ENCODE results near the gene PPTC7.
"Not testable (repeated sequence)": the region's sequence is repeated elsewhere in the genome, so short reads cannot be mapped to it uniquely, and the experiment has no call there.

Gene PPTC7

GRCh38 chr12:110561471-110562201 is 21.5 kb downstream of the PPTC7 start:
- H3K27ac ChIP-seq (ENCODE audit: insufficient read depth, low read depth, low read length, poor library complexity, severe bottlenecking) = no peak overlapping the region
- no peak overlapping the region for H3K4me3 ChIP-seq (ENCODE audit: insufficient read depth, low read depth, low read length)
- no peaks in the 10 kb centered on the region for H3K36me3 ChIP-seq (ENCODE audit: control insufficient read depth, insufficient read depth, low read length)
- H3K9me3 ChIP-seq (ENCODE audit: control insufficient read depth, low read length) = no peaks in the 10 kb centered on the region
- no peaks in the 10 kb centered on the region for H3K4me1 ChIP-seq (ENCODE audit: control insufficient read depth, insufficient read depth, low read length)
- 93 to 94% methylated on average over 15 of the region's 15 CpGs for WGBS, 2 experiments
- no peaks in the 10 kb centered on the region for H3K27me3 ChIP-seq (ENCODE audit: control insufficient read depth, insufficient read depth, low read length, poor library complexity, severe bottlenecking)

GRCh38 chr12:110560946-110561345 is 22.2 kb downstream of the PPTC7 start:
- 80 to 91% methylated on average over 1 of the region's 1 CpG for WGBS, 2 experiments
- Histone ChIP-seq H3K27ac (ENCODE audit: insufficient read depth, low read depth, low read length, poor library complexity, severe bottlenecking) (no peak overlapping the region), H3K4me3 (ENCODE audit: insufficient read depth, low read depth, low read length) (no peak overlapping the region), H3K9me3 (ENCODE audit: control insufficient read depth, low read length) (no peaks in the 10 kb centered on the region), H3K4me1 (ENCODE audit: control insufficient read depth, insufficient read depth, low read length) (no peaks in the 10 kb centered on the region), H3K36me3 (ENCODE audit: control insufficient read depth, insufficient read depth, low read length) (no peaks in the 10 kb centered on the region), H3K27me3 (ENCODE audit: control insufficient read depth, insufficient read depth, low read length, poor library complexity, severe bottlenecking) (no peaks in the 10 kb centered on the region)

DNA sequence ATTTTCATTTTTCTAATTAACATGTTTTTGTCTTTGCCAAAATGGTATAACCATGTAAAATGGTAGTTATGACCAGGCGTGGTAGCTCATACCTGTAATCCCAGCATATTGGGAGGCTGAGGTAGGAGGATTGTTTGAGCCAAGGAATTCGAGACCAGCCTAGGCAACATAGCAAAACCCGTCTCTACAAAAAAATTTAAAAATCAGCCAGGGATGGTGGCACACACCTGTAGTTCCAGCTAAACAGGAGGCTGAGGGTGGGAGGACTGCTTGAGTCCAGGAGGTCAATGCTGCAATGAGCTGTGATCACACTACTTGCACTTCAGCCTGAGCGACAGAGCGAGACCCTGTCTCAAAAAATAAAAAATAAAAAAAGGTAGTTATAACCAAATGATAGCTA is 23.1 kb downstream of the PPTC7 start:
- Histone ChIP-seq H3K27ac (ENCODE audit: insufficient read depth, low read depth, low read length, poor library complexity, severe bottlenecking) (no peak overlapping the region), H3K9me3 (ENCODE audit: control insufficient read depth, low read length) (no peaks in the 10 kb centered on the region), H3K4me1 (ENCODE audit: control insufficient read depth, insufficient read depth, low read length) (no peaks in the 10 kb centered on the region), H3K36me3 (ENCODE audit: control insufficient read depth, insufficient read depth, low read length) (no peaks in the 10 kb centered on the region), H3K27me3 (ENCODE audit: control insufficient read depth, insufficient read depth, low read length, poor library complexity, severe bottlenecking) (no peaks in the 10 kb centered on the region), H3K4me3 (ENCODE audit: insufficient read depth, low read depth, low read length) (no peak overlapping the region)
- 95 to 99% methylated on average over 4 to 5 of the region's 5 CpGs for WGBS, 2 experiments

- H3K27me3 ChIP-seq (ENCODE audit: control insufficient read depth, insufficient read depth, low read length, poor library complexity, severe bottlenecking); H3K27ac ChIP-seq (ENCODE audit: insufficient read depth, low read depth, low read length, poor library complexity, severe bottlenecking); H3K36me3 ChIP-seq (ENCODE audit: control insufficient read depth, insufficient read depth, low read length); H3K4me3 ChIP-seq (ENCODE audit: insufficient read depth, low read depth, low read length); H3K9me3 ChIP-seq (ENCODE audit: control insufficient read depth, low read length); H3K4me1 ChIP-seq (ENCODE audit: control insufficient read depth, insufficient read depth, low read length): not testable (repeated sequence)
- 93 to 97% methylated on average over 1 of the region's 2 CpGs for WGBS, 2 experiments
Observed at GRCh38 chr12:110558945-110559344, 24.2 kb downstream of the PPTC7 start.

GRCh38 chr12:110557300-110557699 is 25.8 kb downstream of the PPTC7 start:
- H3K4me3 ChIP-seq (ENCODE audit: insufficient read depth, low read depth, low read length) = no peak overlapping the region
- WGBS, 2 experiments = 90 to 91% methylated on average over 2 of the region's 3 CpGs
- H3K9me3 ChIP-seq (ENCODE audit: control insufficient read depth, low read length) = no peaks in the 10 kb centered on the region
- no peaks in the 10 kb centered on the region for H3K4me1 ChIP-seq (ENCODE audit: control insufficient read depth, insufficient read depth, low read length)
- no peaks in the 10 kb centered on the region for H3K36me3 ChIP-seq (ENCODE audit: control insufficient read depth, insufficient read depth, low read length)
- no peaks in the 10 kb centered on the region for H3K27me3 ChIP-seq (ENCODE audit: control insufficient read depth, insufficient read depth, low read length, poor library complexity, severe bottlenecking)
- no peak overlapping the region for H3K27ac ChIP-seq (ENCODE audit: insufficient read depth, low read depth, low read length, poor library complexity, severe bottlenecking)

GRCh38 chr12:110556705-110557104 is 26.4 kb downstream of the PPTC7 start:
- Histone ChIP-seq H3K9me3 (ENCODE audit: control insufficient read depth, low read length) (no peaks in the 10 kb centered on the region), H3K4me1 (ENCODE audit: control insufficient read depth, insufficient read depth, low read length) (no peaks in the 10 kb centered on the region), H3K36me3 (ENCODE audit: control insufficient read depth, insufficient read depth, low read length) (no peaks in the 10 kb centered on the region), H3K27me3 (ENCODE audit: control insufficient read depth, insufficient read depth, low read length, poor library complexity, severe bottlenecking) (no peaks in the 10 kb centered on the region), H3K4me3 (ENCODE audit: insufficient read depth, low read depth, low read length) (no peak overlapping the region), H3K27ac (ENCODE audit: insufficient read depth, low read depth, low read length, poor library complexity, severe bottlenecking) (no peak overlapping the region)
- WGBS, 2 experiments = 93% methylated on average over 10 of the region's 10 CpGs

DNA sequence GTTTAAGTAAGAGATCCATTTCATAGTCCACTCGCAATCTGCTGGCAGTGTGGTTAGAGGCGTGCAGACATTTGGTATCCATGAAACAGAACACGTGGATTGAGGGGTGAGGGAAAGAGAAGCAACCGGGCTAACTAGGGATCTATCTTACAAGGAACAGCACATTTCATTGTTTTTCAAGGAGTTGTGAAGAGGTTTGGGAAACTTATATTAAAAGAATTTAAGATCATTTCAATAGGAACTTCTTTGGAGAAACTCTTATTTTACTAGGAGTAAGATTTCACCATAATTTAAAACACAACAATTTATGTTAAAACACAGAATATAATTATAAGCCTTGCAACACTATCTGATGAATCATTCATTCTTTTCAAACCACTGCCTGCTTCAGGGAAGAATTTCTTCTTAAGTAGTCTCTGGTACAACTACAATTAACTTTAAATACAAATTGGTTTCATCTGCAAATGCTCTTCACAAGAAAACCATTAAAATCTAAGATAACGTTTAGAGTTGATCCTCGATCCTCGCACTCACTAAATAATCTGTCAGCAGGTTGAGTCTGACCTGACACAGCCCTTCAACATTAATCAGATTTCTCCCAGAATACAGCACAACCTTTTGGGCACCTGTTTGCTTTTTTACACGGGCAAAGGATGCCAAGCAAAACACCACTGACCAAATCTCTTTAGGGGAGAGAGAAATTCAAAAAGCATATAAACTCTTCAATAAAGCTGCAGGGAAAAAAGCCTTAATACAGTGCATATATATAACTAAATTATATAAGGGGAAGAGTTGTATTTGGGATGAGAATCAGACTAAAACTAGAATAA is 27.3 kb downstream of the PPTC7 start:
- no peaks in the 10 kb centered on the region for H3K9me3 ChIP-seq (ENCODE audit: control insufficient read depth, low read length)
- H3K27me3 ChIP-seq (ENCODE audit: control insufficient read depth, insufficient read depth, low read length, poor library complexity, severe bottlenecking) = no peaks in the 10 kb centered on the region
- H3K4me3 ChIP-seq (ENCODE audit: insufficient read depth, low read depth, low read length) = no peak overlapping the region
- no peak overlapping the region for H3K27ac ChIP-seq (ENCODE audit: insufficient read depth, low read depth, low read length, poor library complexity, severe bottlenecking)
- peaks cover 4% of the 10 kb centered on the region for H3K36me3 ChIP-seq (ENCODE audit: control insufficient read depth, insufficient read depth, low read length)
- WGBS, 2 experiments = 92 to 93% methylated on average over 8 of the region's 8 CpGs
- H3K4me1 ChIP-seq (ENCODE audit: control insufficient read depth, insufficient read depth, low read length) = no peaks in the 10 kb centered on the region

GRCh38 chr12:110554184-110554583 is 28.9 kb downstream of the PPTC7 start:
- Histone ChIP-seq H3K27me3 (ENCODE audit: control insufficient read depth, insufficient read depth, low read length, poor library complexity, severe bottlenecking) (no peaks in the 10 kb centered on the region), H3K4me1 (ENCODE audit: control insufficient read depth, insufficient read depth, low read length) (no peaks in the 10 kb centered on the region), H3K27ac (ENCODE audit: insufficient read depth, low read depth, low read length, poor library complexity, severe bottlenecking) (no peak overlapping the region), H3K9me3 (ENCODE audit: control insufficient read depth, low read length) (no peaks in the 10 kb centered on the region), H3K4me3 (ENCODE audit: insufficient read depth, low read depth, low read length) (no peak overlapping the region), H3K36me3 (ENCODE audit: control insufficient read depth, insufficient read depth, low read length) (peaks cover 4% of the 10 kb centered on the region)
- 85 to 96% methylated on average over 1 of the region's 3 CpGs for WGBS, 2 experiments

- no peaks in the 10 kb centered on the region for H3K4me1 ChIP-seq (ENCODE audit: control insufficient read depth, insufficient read depth, low read length)
- peaks cover 4% of the 10 kb centered on the region for H3K36me3 ChIP-seq (ENCODE audit: control insufficient read depth, insufficient read depth, low read length)
- no peaks in the 10 kb centered on the region for H3K9me3 ChIP-seq (ENCODE audit: control insufficient read depth, low read length)
- H3K4me3 ChIP-seq (ENCODE audit: insufficient read depth, low read depth, low read length) = no peak overlapping the region
- no peak overlapping the region for H3K27ac ChIP-seq (ENCODE audit: insufficient read depth, low read depth, low read length, poor library complexity, severe bottlenecking)
- WGBS, 2 experiments = 94 to 96% methylated on average over 4 of the region's 4 CpGs
- no peaks in the 10 kb centered on the region for H3K27me3 ChIP-seq (ENCODE audit: control insufficient read depth, insufficient read depth, low read length, poor library complexity, severe bottlenecking)
Observed at GRCh38 chr12:110550981-110551380, 32.1 kb downstream of the PPTC7 start.

- H3K36me3 ChIP-seq (ENCODE audit: control insufficient read depth, insufficient read depth, low read length) = peaks cover 4% of the 10 kb centered on the region
- 94 to 96% methylated on average over 2 of the region's 2 CpGs for WGBS, 2 experiments
- no peaks in the 10 kb centered on the region for H3K4me1 ChIP-seq (ENCODE audit: control insufficient read depth, insufficient read depth, low read length)
- H3K27me3 ChIP-seq (ENCODE audit: control insufficient read depth, insufficient read depth, low read length, poor library complexity, severe bottlenecking) = no peaks in the 10 kb centered on the region
- no peak overlapping the region for H3K27ac ChIP-seq (ENCODE audit: insufficient read depth, low read depth, low read length, poor library complexity, severe bottlenecking)
- no peaks in the 10 kb centered on the region for H3K9me3 ChIP-seq (ENCODE audit: control insufficient read depth, low read length)
- H3K4me3 ChIP-seq (ENCODE audit: insufficient read depth, low read depth, low read length) = no peak overlapping the region
Observed at GRCh38 chr12:110549716-110550115, 33.4 kb downstream of the PPTC7 start.
